ENCODE results near the gene EMC9. TPM values are rescaled to one million over a fixed set of nuclear protein-coding genes. Genes with fewer than 3 reads are reported as not detected.

The EMC9 gene
- total and polyA plus RNA-seq, 2 of the 8 experiments (the other 6 are each of a cell fraction or from before 2014, with no cell fraction given): 38.4 to 47.2 TPM

DNA sequence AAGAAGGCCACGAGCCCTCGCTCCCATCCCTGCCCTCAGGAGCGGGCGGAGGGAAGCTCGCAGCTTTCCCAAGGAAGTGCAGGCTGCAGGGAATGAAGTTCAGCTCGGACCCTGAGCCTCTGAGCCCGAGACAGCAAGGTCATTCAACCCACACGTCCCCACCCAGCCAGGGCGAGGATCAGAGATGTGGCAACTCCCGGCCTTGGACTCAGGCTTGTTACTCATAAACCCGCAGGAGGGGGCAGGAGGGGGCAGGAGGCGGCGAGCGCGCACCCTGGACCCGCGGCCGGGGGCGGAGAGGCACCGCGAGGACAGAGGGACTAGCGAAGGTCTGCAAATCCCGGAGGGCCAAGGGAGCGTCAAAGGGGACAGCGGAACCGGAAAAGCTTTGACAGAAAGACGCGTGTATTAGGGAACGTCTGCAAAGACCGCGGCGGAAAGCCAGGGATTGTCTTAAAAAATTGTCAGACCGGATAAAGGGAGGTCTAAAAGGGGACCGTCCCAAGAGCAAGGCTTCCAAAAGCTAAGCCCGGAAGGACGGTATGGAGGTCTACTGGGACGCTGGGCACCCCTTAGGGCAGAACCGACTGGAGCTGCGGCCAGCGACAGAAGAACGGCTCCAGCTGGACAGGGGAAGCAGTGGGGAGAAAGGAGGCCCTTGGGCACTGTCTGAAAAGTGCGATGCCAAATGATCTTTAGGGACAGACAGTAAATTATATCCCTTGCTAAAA lies 27.4 kb downstream of the EMC9 start:
- H3K56ac ChIP-seq (replicated peaks; ENCODE audit: insufficient read length, low read depth, low read length): peak overlapping the region; percentile 12
- peak overlapping the region; percentile 83 for H4K91ac ChIP-seq (replicated peaks; ENCODE audit: insufficient read length, low read length)
- no peak overlapping the region for H2AK5ac ChIP-seq (ENCODE audit: low read depth, low read length)
- H3K14ac ChIP-seq (ENCODE audit: insufficient read length): peak overlapping the region; percentile 8
- H3K9me3 ChIP-seq (ENCODE audit: insufficient read depth in 2 of 2, low read depth in 1 of 2, low read length in 1 of 2): no peaks in the 10 kb centered on the region
- FAIRE-seq (no peak), DNase-seq (ENCODE audit: low read depth in 1 of 2, low spot score in 2 of 2) (peak; percentile 54 to 81)
- peaks cover 5% of the 10 kb centered on the region; the same call in 1 of the 2 replicates for H3K79me1 ChIP-seq (ENCODE audit: low read depth, low read length)
- H3K79me2 ChIP-seq (ENCODE audit: control insufficient read depth in 1 of 2, insufficient read depth in 2 of 2, low read length in 2 of 2): peaks cover 0 to 10% of the 10 kb centered on the region in 2 experiments; a peak in 2 of 4 replicates
- H3K4me2 ChIP-seq (ENCODE audit: insufficient read depth in 1 of 2, low read depth in 2 of 2, low read length in 2 of 2): peak overlapping the region; percentile 85 to 91
- H3K9ac ChIP-seq (replicated peaks in 1 of 4; ENCODE audit: extremely low read depth in 1 of 4, low read depth in 3 of 4, low read length in 3 of 4): peak overlapping the region in 3 of 4 experiments; percentile 49 to 72 (median 71); a peak in 5 of 7 replicates
- H3K18ac ChIP-seq (ENCODE audit: extremely low read depth, low read length): peak overlapping the region; percentile 90
- no peak overlapping the region; the same call in 1 of the 2 replicates for H2BK20ac ChIP-seq (ENCODE audit: low read length)
- no peaks in the 10 kb centered on the region for H4K20me1 ChIP-seq (replicated peaks in 1 of 2; ENCODE audit: control insufficient read depth in 1 of 2, insufficient read depth in 2 of 2, low read length in 2 of 2)
- 4% methylated on average over 38 of the region's 42 CpGs; no CpG with 5 or more reads in 1 of the 2 experiments for WGBS, 2 experiments (ENCODE audit: extremely low coverage in 1 of 2, insufficient coverage in 1 of 2, insufficient read length in 1 of 2, insufficient replicate concordance in 2 of 2, low coverage in 1 of 2, low lambda C conversion rate in 2 of 2, missing lambda C conversion rate in 1 of 2)
- ChIA-PET POLR2A (ENCODE audit: partially characterized antibody) (interaction anchor here (1.0 to 7.1 kb wide), 22 partner anchors 10 to 533 kb away, joined by 3 to 125 read pairs (median 5); partner anchors contain the start of genes CARMIL3, DHRS4L2, EMC9 and FITM1), CTCF (ENCODE audit: partially characterized antibody) (interaction anchor here (0.6 to 2.7 kb wide), 17 partner anchors 13 to 322 kb away, joined by 3 to 20 read pairs (median 4); partner anchors contain the start of genes EMC9, IRF9, PCK2 and PSME2)
- peak overlapping the region; percentile 82 for H4K5ac ChIP-seq (ENCODE audit: insufficient read length, low read depth, low read length)
- H2AFZ ChIP-seq (ENCODE audit: low read length): peak overlapping the region; percentile 89
- H3K27ac ChIP-seq (ENCODE audit: low read depth, low read length): peak overlapping the region; percentile 54; the same call in 1 of the 2 replicates
- H3K27me3 ChIP-seq (replicated peaks in 1 of 4; ENCODE audit: control insufficient read depth in 3 of 4, extremely low read depth in 1 of 4, insufficient read depth in 3 of 4, low read length in 3 of 4): no peaks in the 10 kb centered on the region
- H3K4me3 ChIP-seq (ENCODE audit: extremely low read depth in 1 of 4, insufficient read depth in 2 of 4, low read depth in 3 of 4, low read length in 4 of 4): peak overlapping the region; percentile 68 to 89 (median 76)
- H2BK15ac ChIP-seq (ENCODE audit: low read length): no peak overlapping the region; the same call in 1 of the 2 replicates
- peaks cover 7% of the 10 kb centered on the region for H3K23me2 ChIP-seq (ENCODE audit: low read depth, low read length)
- H3K23ac ChIP-seq (ENCODE audit: insufficient read length): no peak overlapping the region
- H3K4ac ChIP-seq (replicated peaks; ENCODE audit: insufficient read length, low read depth, low read length): peak overlapping the region; percentile 65
- peak overlapping the region; percentile 100 for H2BK5ac ChIP-seq (ENCODE audit: low read depth, low read length)
- peak overlapping the region; percentile 93 for H4K8ac ChIP-seq (ENCODE audit: extremely low read depth, insufficient read depth, low read length)
- peak overlapping the region; percentile 80; the same call in 1 of the 2 replicates for H2BK12ac ChIP-seq (ENCODE audit: low read depth, low read length)
- peaks cover 9 to 18% (median 14%) of the 10 kb centered on the region in 4 experiments for H3K36me3 ChIP-seq (ENCODE audit: control insufficient read depth in 2 of 4, insufficient read depth in 4 of 4, low read length in 3 of 4)
- no peak overlapping the region for H2BK120ac ChIP-seq (replicated peaks; ENCODE audit: low read depth, low read length)
- H3K4me1 ChIP-seq (replicated peaks in 1 of 4; ENCODE audit: control insufficient read depth in 3 of 4, insufficient read depth in 4 of 4, low read length in 3 of 4): peaks cover 0 to 4% (median 2%) of the 10 kb centered on the region in 4 experiments; a peak in 5 of 7 replicates
- TF ChIP-seq HDAC2 (IDR thresholded peaks at IDR 0.05; ENCODE audit: borderline replicate concordance in 1 of 2, low read depth in 2 of 2, low read length in 2 of 2): peak in 1 of 2 experiments; percentile 8; a peak in 2 of 4 replicates
- TF ChIP-seq RXRA (IDR thresholded peaks at IDR 0.05; ENCODE audit: insufficient read depth, low read depth, low read length): no peak
- no peak for TF ChIP-seq POU5F1 (IDR thresholded peaks at IDR 0.05; ENCODE audit: low read depth, low read length)
- TF ChIP-seq PHF8 (conservative IDR thresholded peaks at IDR 0.05; ENCODE audit: low read depth, low read length): peak; percentile 15; the same call in 1 of the 2 replicates
- TF ChIP-seq TBP (IDR thresholded peaks at IDR 0.05; ENCODE audit: low read depth, low read length): peak; percentile 13
- peak; percentile 73; the same call in 1 of the 2 replicates for TF ChIP-seq RBBP5 (IDR thresholded peaks at IDR 0.05; ENCODE audit: borderline replicate concordance, low read depth, low read length)
- TF ChIP-seq SP2 (IDR thresholded peaks at IDR 0.05; ENCODE audit: low read length): no peak
- TF ChIP-seq RNF2 (IDR thresholded peaks at IDR 0.05; ENCODE audit: borderline replicate concordance, low read depth, low read length, missing control alignments, poor library complexity, severe bottlenecking): no peak
- TF ChIP-seq ZNF274 (IDR thresholded peaks at IDR 0.05; ENCODE audit: borderline replicate concordance, extremely low read depth, low read length): no peak

Measured in H1 (cell line).